PC-9 (cell line): ENCODE measurements around the gene ITPRIP. TPM values are rescaled to one million over a fixed set of nuclear protein-coding genes. Genes with fewer than 3 reads are reported as not detected.

Source experiments
- BruUV-seq: library from RNA; stranded (reverse); fragments of 400-500 nt; replicated peaks from 2 replicates; lab custom pipeline; 2021; lab: Mats Ljungman, UMichigan
- CTCF ChIA-PET: fragments of 300-600 bp; sonication (Branson Sonifier 250); formaldehyde crosslinking; loops from one replicate; lab custom pipeline; 2022; ENCODE audit warnings: antibody characterized with exemption; lab: Charles Lee
- POLR2A ChIA-PET: fragments of 300-600 bp; sonication (Branson Sonifier 250); formaldehyde crosslinking; loops from one replicate; lab custom pipeline; 2022; ENCODE audit warnings: antibody characterized with exemption; ENCODE audit not compliant: unreplicated experiment; lab: Charles Lee
- DNase-seq, 2 experiments: peaks; one replicate each; pipeline versions ENCODE4 v3.0.0 to v3.0.0-alpha.2; 2015 to 2022; ENCODE audit warnings: mixed read lengths in 1 of 2
- H2AFZ ChIP-seq: fragments of 200-600 bp; sonication (generic); 2 replicates; pipeline ENCODE4 v1.8.1; 2017; ENCODE audit warnings: antibody characterized with exemption
- H3F3A ChIP-seq: fragments of 200-600 bp; sonication (generic); 2 replicates; pipeline ENCODE4 v1.8.1; 2017; ENCODE audit warnings: antibody characterized with exemption, mild to moderate bottlenecking, low read depth; ENCODE audit not compliant: insufficient read depth
- H3K27ac ChIP-seq: fragments of 200-600 bp; sonication (generic); 2 replicates; pipeline ENCODE4 v1.6.1; 2016; ENCODE audit warnings: mixed run types
- H3K27me3 ChIP-seq: fragments of 200-600 bp; sonication (generic); 2 replicates; pipeline ENCODE4 v1.6.1; 2016; ENCODE audit warnings: low read depth, mixed run types; ENCODE audit not compliant: insufficient read depth
- H3K36me3 ChIP-seq: fragments of 200-600 bp; sonication (generic); 2 replicates; pipeline ENCODE4 v1.6.1; 2016; ENCODE audit warnings: low read depth, mixed run types
- H3K4me1 ChIP-seq: fragments of 200-600 bp; sonication (generic); replicated peaks from 2 replicates; pipeline ENCODE4 v1.6.1; 2016; ENCODE audit warnings: mixed run types; ENCODE audit not compliant: insufficient read depth
- H3K4me2 ChIP-seq: fragments of 200-600 bp; sonication (generic); 2 replicates; pipeline ENCODE4 v1.6.1; 2017; ENCODE audit warnings: mixed run types
- H3K4me3 ChIP-seq: fragments of 200-600 bp; sonication (generic); 2 replicates; pipeline ENCODE4 v1.6.1; 2016; ENCODE audit warnings: mixed run types
- H3K79me2 ChIP-seq: fragments of 200-600 bp; sonication (generic); 2 replicates; pipeline ENCODE4 v1.6.1; 2017; ENCODE audit warnings: low read depth, mixed run types
- H3K9me2 ChIP-seq: fragments of 200-600 bp; sonication (generic); 2 replicates; pipeline ENCODE4 v1.8.1; 2017; ENCODE audit warnings: mild to moderate bottlenecking; ENCODE audit not compliant: insufficient read depth
- H3K9me3 ChIP-seq: fragments of 200-600 bp; sonication (generic); 2 replicates; pipeline ENCODE4 v1.8.1; 2016; ENCODE audit warnings: low read depth; ENCODE audit not compliant: insufficient read depth
- H4K20me1 ChIP-seq: fragments of 200-600 bp; sonication (generic); 2 replicates; pipeline ENCODE4 v1.8.1; 2017; ENCODE audit not compliant: insufficient read depth
- EZH2 ChIP-seq: fragments of 200-600 bp; sonication (generic); IDR thresholded peaks from 2 replicates; pipeline ENCODE4 v1.8.0; 2017; ENCODE audit warnings: antibody characterized with exemption, low read depth
- intact Hi-C: fragments of 100-400 bp; cut with micrococcal nuclease; formaldehyde crosslinking; loops from one replicate; pipeline ENCODE4 v1.10.0; 2022; ENCODE audit not compliant: unreplicated experiment
- total RNA-seq: library from RNA; stranded (reverse); gene quantifications from 2 replicates; pipeline ENCODE4 v1.2.3, GENCODE V29; 2021
- TF ChIP-seq, protein P1 (sequence below): fragments of 200-600 bp; sonication (generic); conservative IDR thresholded peaks from 2 replicates; pipeline ENCODE4 v1.6.1; 2017; ENCODE audit warnings: mixed run types, antibody characterized with exemption, mild to moderate bottlenecking, moderate library complexity

ITPRIP gene
- total RNA-seq, 1 experiment from 2014 or later, result 6.7 TPM

DNA sequence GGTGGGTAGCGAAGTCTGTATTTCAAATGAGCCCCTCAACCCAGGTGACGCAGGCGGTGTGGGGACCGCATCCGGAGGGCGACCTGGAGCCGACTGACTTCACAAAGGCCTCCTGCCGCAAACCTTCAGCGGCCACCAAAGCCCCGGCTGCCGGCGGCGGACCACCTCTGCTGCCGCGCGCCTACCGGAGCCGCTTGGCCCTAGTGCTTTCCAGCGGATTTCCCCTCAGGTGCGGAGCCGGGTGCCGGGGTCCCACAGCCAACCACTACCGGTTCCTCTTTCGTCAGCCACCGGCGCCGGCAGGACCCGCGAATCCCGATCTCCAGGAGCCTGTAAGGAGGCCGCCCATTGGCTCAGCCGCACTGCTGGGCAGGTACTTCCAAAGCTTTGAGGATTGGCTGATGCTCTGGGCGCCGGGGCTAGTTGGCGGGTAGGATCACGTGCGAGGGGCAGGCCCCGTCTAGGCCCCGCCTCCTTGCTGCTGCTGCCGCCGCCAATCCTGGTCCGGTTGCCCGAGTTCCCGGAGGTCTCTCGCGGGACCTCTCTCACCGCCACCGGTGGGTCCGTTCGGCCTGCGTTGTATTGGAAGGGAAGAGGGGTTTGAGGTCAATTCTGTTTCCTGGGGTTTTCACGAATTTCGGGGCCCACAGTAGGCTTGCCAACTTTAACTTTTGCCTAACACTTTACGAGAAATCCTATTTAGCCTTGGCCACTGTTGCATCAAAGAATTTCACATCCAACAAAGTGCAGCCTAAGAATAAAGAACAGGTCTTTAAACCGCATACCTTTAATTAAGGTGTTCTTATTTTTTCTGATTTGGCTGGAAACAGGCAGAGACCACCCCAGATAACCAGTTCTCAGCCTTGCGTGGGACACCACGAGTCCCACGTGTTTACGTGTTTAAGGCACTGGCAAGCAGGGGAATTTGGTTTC, 69.3 kb downstream of the ITPRIP start, which contains the start of gene GSTO2:
TSS of gene GSTO2 (plus strand) at position 472 of the 933 bp plus-strand sequence. CDS start 5,732 bp downstream, outside the sequence.
- peaks cover 10% of the 10 kb centered on the region; the same call in 1 of the 2 replicates for H3F3A ChIP-seq

DNA sequence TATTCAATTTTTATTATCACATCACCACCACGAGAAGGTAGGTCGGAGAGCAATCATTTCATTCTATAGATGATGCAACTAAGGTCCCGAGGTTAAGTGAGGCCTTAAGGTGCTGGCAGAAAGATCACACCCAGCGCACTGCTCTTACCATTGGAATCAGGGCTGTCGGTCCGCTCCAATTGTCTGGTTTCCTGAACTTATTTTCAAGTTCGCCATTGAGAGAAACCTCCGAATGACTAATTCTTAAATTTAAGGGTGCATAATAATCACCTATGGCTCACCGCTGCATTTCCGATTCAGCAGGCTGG, 69.9 kb downstream of the ITPRIP start:
- no peak for DNase-seq
- Histone ChIP-seq H3K4me1 (peaks cover 9% of the 10 kb centered on the region; the same call in 1 of the 2 replicates), H3K9me3 (no peaks in the 10 kb centered on the region), H4K20me1 (peaks cover 5% of the 10 kb centered on the region; the same call in 1 of the 2 replicates), H3K4me3 (peak overlapping the region; percentile 80), H3K27me3 (no peaks in the 10 kb centered on the region), H3K4me2 (peak overlapping the region; percentile 84), H3K79me2 (peaks cover 18% of the 10 kb centered on the region), H2AFZ (peak overlapping the region; percentile 65), H3F3A (peaks cover 10% of the 10 kb centered on the region; the same call in 1 of the 2 replicates), H3K36me3 (peaks cover 16% of the 10 kb centered on the region), H3K9me2 (no peaks in the 10 kb centered on the region), H3K27ac (peak overlapping the region; percentile 64)
- ChIA-PET POLR2A (interaction anchor here (0.6 kb wide), 1 partner anchor 67 kb away, joined by 4 read pairs; no protein-coding TSS in a partner anchor), CTCF (no interaction called here)
- BruUV-seq, result TSS peak; percentile 76
- intact Hi-C loops, result loop anchor here (5.0 kb wide), 1 partner anchor 221 kb away; no protein-coding TSS in a partner anchor
- TF ChIP-seq, protein P1, sequence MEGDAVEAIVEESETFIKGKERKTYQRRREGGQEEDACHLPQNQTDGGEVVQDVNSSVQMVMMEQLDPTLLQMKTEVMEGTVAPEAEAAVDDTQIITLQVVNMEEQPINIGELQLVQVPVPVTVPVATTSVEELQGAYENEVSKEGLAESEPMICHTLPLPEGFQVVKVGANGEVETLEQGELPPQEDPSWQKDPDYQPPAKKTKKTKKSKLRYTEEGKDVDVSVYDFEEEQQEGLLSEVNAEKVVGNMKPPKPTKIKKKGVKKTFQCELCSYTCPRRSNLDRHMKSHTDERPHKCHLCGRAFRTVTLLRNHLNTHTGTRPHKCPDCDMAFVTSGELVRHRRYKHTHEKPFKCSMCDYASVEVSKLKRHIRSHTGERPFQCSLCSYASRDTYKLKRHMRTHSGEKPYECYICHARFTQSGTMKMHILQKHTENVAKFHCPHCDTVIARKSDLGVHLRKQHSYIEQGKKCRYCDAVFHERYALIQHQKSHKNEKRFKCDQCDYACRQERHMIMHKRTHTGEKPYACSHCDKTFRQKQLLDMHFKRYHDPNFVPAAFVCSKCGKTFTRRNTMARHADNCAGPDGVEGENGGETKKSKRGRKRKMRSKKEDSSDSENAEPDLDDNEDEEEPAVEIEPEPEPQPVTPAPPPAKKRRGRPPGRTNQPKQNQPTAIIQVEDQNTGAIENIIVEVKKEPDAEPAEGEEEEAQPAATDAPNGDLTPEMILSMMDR, result no peak
- TF ChIP-seq EZH2, result no peak

More for the DNA sequence above, 69.3 kb downstream of the ITPRIP start, which contains the start of gene GSTO2:
- no peaks in the 10 kb centered on the region for H3K27me3 ChIP-seq
- H3K36me3 ChIP-seq, result peaks cover 12% of the 10 kb centered on the region; the same call in 1 of the 2 replicates
- intact Hi-C loops, result loop anchor here (5.0 kb wide), 1 partner anchor 222 kb away; no protein-coding TSS in a partner anchor
- H3K4me1 ChIP-seq, result peaks cover 9% of the 10 kb centered on the region; the same call in 1 of the 2 replicates
- CTCF ChIA-PET, result no interaction called here
- H3K79me2 ChIP-seq, result peaks cover 16% of the 10 kb centered on the region
- no peaks in the 10 kb centered on the region for H3K9me2 ChIP-seq
- H2AFZ ChIP-seq, result peak within 1 kb of the TSS; percentile 88
- TF ChIP-seq, protein P1, result no peak
- TF ChIP-seq EZH2, result no peak
- POLR2A ChIA-PET, result interaction anchor here (0.6 kb wide), 1 partner anchor 66 kb away, joined by 4 read pairs; no protein-coding TSS in a partner anchor
- H3K4me3 ChIP-seq, result peak within 1 kb of the TSS; percentile 80
- DNase-seq, result peak; percentile 94 to 95
- no peaks in the 10 kb centered on the region for H3K9me3 ChIP-seq
- H3K27ac ChIP-seq, result peak within 1 kb of the TSS; percentile 64
- H4K20me1 ChIP-seq, result peaks cover 1% of the 10 kb centered on the region; the same call in 1 of the 2 replicates
- H3K4me2 ChIP-seq, result peak within 1 kb of the TSS; percentile 84
- BruUV-seq, result TSS peak; percentile 72

DNA sequence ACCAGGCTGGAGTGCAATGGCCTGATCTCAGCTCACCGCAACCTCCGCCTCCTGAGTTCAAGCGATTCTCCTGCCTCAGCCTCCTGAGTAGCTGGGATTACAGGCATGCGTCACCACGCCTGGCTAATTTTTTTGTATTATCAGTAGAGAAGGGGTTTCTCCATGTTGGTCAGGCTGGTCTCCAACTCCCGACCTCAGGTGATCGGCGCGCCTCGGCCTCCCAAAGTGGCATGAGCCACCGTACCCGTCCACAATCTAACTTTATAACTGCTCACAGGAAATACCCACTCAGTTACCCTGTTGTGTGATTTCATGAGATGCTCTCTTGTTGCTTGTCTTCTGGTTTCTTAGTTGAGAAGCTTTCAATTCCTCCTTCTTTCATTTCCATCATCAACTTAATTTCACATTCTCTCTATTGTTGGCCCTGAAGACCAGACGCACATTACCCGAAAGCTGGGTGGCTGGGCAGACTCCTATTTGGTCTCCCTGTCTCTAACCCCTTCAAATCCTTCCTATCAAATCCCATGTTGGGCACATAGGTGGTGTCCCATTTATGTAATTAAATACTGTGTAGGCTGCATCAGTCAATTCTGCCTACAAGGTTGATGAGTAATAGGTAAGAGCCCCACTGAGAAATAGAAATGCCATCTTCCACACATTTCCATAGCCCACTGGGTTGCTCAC, 70.4 kb downstream of the ITPRIP start:
- H3K27me3 ChIP-seq, result no peaks in the 10 kb centered on the region
- peaks cover 18% of the 10 kb centered on the region for H3K79me2 ChIP-seq
- peak overlapping the region; percentile 84 for H3K4me2 ChIP-seq
- peaks cover 16% of the 10 kb centered on the region for H3K36me3 ChIP-seq
- peaks cover 5% of the 10 kb centered on the region; the same call in 1 of the 2 replicates for H4K20me1 ChIP-seq
- H3F3A ChIP-seq, result peaks cover 10% of the 10 kb centered on the region; the same call in 1 of the 2 replicates
- intact Hi-C loops, result loop anchor here (5.0 kb wide), 1 partner anchor 221 kb away; no protein-coding TSS in a partner anchor
- BruUV-seq, result no TSS peak
- ChIA-PET POLR2A (no interaction called here), CTCF (no interaction called here)
- H2AFZ ChIP-seq, result no peak overlapping the region
- no peaks in the 10 kb centered on the region for H3K9me3 ChIP-seq
- H3K27ac ChIP-seq, result peak overlapping the region; percentile 64
- peak overlapping the region; percentile 80 for H3K4me3 ChIP-seq
- H3K9me2 ChIP-seq, result no peaks in the 10 kb centered on the region
- DNase-seq, result no peak
- no peak for TF ChIP-seq EZH2
- TF ChIP-seq, protein P1, result no peak
- H3K4me1 ChIP-seq, result peaks cover 9% of the 10 kb centered on the region; the same call in 1 of the 2 replicates
